ENCODE results near the gene DISP1.

GRCh38 chr1:222784916-222785315 is 29.9 kb upstream of the DISP1 start:
- TF ChIP-seq CTCF (IDR thresholded peaks at IDR 0.05; ENCODE audit: low read length), result no peak
- no peak for TF ChIP-seq EZH2 (optimal IDR thresholded peaks at IDR 0.05; ENCODE audit: low read depth, low read length)

Data from MM.1S (cell line).